GM12874 (cell line): Measurements from ENCODE around the gene LBR.

Experiments used
- CTCF ChIP-seq: IDR thresholded peaks from 2 replicates; pipeline ENCODE4 v1.5.1; 2011; ENCODE audit warnings: low read depth, mild to moderate bottlenecking, control low read depth, low read length, moderate library complexity; ENCODE audit not compliant: insufficient read depth

LBR gene

GRCh38 chr1:225418059-225418458, 9.8 kb downstream of the LBR start:
- TF ChIP-seq CTCF: no peak

- TF ChIP-seq CTCF: no peak
Observed at GRCh38 chr1:225415967-225416745, 11.7 kb downstream of the LBR start.

GRCh38 chr1:225415307-225415706, 12.5 kb downstream of the LBR start:
- TF ChIP-seq CTCF: no peak

- no peak for TF ChIP-seq CTCF
Observed at GRCh38 chr1:225413708-225414375, 14.0 kb downstream of the LBR start.

GRCh38 chr1:225412803-225413351, 15.0 kb downstream of the LBR start:
- TF ChIP-seq CTCF: no peak

- no peak for TF ChIP-seq CTCF
Observed at GRCh38 chr1:225412321-225412720, 15.5 kb downstream of the LBR start.

- TF ChIP-seq CTCF: no peak
Observed at GRCh38 chr1:225410036-225410435, 17.8 kb downstream of the LBR start.
